GM18498 (cell line): ENCODE data around the gene ZNF740.

Experiments used
- ATAC-seq: cut with Tn5 transposase; IDR thresholded peaks from one replicate; pipeline ENCODE4 v1.9.1; 2021; ENCODE audit warnings: mild to moderate bottlenecking, moderate library complexity; ENCODE audit not compliant: unreplicated experiment

ZNF740 gene

DNA sequence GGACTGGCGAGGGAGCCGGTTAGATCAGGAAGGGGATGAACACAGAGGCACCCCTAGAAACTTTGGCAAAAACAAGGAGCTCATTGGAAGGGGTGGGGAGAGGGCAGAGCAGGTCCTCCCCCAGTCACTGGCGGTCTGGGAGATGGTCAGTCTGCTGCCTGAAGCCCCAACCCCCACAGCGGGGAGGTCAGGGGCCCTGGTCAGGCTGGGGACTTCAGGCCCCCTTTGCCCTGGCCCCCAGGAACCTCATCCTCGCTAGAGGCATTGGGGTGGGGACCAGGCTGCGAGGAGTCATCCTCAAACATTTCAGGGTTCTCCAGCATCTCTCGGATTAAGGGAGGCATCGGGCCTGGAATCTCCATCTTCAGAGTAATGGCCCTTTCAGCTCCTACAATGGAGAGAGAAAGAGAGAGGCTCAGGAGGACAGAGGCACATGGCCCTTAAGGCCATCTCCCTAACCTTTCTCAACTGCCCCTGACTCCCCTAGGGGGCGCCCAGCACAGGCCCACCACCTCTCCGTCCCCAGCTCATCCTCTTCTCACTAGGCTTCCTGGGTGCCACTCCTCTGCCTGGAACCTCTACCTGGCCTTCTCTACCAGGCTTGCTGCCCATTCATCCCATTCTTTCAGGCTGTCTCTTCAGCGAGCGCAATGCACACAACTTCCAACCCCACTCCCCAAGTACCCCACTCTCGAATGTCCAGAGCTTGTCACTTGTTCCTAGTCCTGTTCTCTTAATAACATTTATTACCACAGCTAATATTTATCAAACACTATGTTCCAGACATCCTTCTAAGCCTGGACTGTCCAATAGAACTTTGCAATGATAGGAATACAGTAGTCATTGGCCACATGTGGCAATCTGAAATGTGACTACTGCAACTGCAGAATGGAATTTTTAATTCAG is 31.2 kb downstream of the ZNF740 start:
- no peak for ATAC-seq

DNA sequence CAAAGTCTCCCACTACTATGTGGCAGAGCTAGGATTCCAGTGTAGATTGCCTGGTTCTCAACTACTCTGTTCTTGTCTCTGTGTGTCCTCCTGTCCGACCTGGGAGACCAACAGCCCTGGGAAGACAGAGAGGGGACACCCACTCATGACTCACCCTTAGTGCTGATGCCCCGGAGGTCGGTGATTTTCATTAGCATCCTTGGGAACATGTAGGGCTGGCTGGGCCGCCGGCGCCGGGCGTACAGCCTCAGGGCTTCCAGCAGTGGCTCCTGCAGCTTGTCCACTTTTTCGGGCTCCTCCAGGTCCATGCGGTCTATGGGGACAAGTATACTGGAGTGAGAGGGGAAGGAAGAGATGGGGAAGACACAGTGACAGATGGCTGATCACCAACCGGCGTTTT is 32.4 kb downstream of the ZNF740 start:
- no peak for ATAC-seq

- ATAC-seq: no peak
These were observed 32.8 kb downstream of the ZNF740 start for GRCh38 chr12:53213348-53213747.

GRCh38 chr12:53214221-53214620 is 33.7 kb downstream of the ZNF740 start:
- ATAC-seq: no peak

DNA sequence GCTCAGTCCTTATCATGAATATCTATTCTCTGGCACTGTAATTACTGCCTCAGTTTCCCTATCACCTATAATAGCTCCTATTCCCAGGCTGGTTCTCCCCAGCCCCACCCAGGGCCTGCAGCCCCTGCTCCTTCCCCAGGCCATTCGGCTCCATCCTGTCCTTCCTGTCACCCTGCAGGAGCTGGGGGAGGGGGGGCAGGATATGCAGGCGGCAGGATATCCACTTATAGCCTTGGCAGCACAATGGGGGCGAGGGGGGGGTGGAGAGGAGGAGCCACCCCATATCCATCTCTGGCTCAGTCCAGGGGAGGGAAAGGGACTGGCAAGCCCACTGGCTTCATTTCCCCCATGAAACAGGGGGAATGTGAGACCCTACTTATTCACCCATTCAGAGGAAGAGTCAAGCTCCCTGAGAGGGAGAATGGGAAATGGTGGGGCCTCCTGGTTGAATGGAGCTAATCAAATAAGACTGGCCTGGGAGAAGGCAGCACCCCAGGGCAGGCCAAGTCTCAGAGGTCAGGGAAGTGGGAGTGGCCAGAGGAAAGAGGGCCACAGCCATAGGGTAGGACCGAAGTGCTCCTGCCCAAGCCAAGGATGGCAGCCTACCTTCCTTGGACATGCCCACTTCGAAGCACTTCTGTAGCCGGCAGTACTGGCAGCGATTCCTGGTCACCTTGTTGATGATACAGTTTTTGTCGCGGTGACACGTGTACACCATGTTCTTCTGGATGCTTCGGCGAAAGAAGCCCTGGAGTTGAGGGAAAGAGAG is 34.3 kb downstream of the ZNF740 start:
- ATAC-seq: no peak

DNA sequence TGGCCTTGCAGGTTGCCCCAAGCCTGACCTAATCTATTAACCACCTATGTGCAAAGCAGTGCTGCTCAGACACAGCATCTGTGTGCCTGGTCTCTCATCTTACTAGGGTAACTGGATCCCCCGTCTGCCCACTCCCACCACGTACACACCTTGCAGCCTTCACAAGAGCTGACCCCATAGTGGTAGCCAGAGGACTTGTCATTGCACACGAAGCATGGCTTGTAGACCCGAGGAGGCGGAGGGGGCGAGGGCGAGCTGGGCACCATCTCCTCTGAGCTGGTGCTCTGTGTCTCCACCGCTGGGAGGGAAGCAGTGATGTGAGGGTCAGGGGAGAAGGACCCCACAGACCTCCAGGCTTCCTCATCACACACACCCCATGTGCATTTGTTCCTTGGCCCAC is 35.0 kb downstream of the ZNF740 start:
- no peak for ATAC-seq

GRCh38 chr12:53217051-53217930 is 36.8 kb downstream of the ZNF740 start:
- no peak for ATAC-seq

DNA sequence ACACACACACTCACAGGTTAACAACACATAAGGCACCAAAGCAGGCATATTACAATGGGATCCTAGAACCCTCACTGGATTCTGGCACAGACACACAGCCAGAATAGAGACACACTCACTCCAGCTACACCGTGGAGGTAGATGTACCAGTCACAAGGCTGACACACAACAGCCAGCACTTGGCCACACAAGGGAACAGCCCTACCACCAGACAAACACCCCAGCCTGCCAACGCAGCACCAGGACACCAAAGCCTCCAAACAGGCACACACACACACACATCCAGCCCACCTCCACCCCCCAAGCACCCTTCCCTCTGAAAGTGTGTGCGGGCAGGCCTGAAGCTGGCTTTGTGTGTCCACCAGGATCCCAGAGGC is 37.4 kb downstream of the ZNF740 start:
- ATAC-seq: no peak

GRCh38 chr12:53218551-53219291 is 38.2 kb downstream of the ZNF740 start:
- ATAC-seq: no peak

DNA sequence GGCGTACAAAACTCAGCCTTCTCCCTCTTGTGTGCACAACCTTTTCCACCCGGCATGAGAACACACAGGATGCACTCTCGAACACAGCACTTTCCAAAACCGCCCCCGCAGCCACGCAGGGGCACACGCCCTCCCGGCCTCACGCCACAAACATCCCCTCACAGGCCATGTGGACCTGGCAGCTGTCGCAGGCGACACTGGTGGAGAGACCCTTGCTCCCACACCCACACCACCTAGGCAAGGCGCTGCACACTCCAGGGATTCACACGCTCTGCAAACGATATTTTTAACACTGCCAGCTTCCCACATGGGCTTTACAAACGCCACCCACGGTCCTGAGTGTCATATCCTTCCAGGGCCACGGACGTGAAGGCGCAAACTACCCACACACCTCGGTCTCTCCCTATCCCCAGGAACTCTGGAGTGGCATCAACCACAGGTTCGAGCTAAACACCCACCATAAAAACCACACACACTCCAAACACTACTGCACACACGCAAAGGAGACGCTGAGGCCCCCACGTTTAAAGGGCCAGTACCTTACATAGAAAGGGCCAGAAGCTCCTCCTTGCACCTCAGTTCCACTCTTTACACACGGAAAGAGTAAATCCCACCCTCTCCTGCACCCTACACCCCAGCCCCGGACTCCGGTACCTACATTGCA is 38.9 kb downstream of the ZNF740 start:
- no peak for ATAC-seq

- ATAC-seq: peak; percentile 34
These were observed 39.6 kb downstream of the ZNF740 start for GRCh38 chr12:53219956-53220693.

DNA sequence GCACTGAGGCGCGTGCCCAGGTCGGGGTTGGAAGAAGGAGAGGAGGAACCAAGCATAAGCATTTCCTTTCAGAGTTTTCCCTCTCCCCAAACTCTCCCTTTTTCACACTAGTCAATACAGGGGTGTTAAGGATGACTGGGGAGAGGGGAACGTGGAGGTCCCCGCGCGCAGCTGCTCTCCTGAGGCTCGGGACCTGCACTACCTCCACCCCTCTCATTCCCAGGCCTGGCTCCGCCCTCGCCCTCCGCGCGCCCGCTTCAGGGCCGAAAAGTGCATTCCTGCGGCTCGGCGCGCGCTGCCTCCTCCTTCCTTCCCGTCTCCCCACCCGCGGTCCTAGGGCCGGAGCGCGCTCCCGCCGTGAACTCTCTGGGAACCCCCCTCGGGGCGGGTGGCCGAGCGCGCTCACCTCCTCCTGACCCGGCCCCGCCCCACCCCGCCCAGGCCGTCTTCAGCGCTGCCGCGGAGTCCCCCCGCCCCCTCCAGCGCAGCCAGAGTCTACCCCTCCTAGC is 40.2 kb downstream of the ZNF740 start:
- ATAC-seq: peak; percentile 70

DNA sequence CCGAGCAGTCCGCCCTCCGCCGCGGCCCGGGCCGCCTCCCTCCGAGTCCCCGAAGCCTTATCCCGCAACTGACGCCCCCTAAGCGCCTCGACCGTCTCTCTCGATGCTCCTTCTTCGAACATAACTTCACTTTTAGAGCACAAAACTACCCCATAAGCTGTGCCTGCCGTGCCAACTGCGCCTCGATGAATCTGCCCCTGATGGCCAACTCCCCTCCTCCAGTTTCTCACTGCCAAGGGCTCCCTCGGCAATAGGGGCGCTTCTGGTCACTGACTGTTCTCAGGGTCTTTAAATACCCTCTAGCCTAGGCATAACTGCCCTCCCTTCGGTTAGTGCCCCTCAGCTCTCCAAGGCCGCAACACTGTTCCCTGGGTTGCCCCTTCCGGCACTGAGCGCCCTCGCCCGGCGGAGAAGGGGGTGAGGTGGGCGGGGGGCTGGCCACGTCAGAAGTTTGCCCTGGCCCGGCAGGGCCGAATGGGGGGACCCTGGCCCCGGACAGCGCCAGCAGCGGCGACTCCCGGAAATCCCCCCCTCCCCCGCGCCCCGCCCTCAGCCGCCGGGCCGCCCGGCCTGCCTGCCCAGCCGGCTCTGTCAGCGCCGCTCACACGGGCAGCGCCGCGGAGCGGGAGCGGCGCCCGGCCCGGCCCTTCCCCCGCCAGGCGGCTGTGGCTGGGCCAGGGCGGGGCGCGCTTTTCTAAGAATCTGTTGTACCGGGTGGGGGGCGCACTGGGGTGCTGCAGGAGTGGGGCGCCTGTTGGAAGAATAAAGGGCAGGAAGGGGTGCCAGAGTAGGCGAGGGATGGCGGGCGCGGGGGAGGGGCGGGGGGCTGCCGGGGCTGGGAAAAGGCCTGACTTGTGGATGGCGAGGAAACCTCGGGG is 40.9 kb downstream of the ZNF740 start:
- peak; percentile 33 for ATAC-seq

- no peak for ATAC-seq
These were observed 41.7 kb downstream of the ZNF740 start for GRCh38 chr12:53222170-53222721.

- ATAC-seq: no peak
These were observed 42.3 kb downstream of the ZNF740 start for GRCh38 chr12:53222806-53223261.

DNA sequence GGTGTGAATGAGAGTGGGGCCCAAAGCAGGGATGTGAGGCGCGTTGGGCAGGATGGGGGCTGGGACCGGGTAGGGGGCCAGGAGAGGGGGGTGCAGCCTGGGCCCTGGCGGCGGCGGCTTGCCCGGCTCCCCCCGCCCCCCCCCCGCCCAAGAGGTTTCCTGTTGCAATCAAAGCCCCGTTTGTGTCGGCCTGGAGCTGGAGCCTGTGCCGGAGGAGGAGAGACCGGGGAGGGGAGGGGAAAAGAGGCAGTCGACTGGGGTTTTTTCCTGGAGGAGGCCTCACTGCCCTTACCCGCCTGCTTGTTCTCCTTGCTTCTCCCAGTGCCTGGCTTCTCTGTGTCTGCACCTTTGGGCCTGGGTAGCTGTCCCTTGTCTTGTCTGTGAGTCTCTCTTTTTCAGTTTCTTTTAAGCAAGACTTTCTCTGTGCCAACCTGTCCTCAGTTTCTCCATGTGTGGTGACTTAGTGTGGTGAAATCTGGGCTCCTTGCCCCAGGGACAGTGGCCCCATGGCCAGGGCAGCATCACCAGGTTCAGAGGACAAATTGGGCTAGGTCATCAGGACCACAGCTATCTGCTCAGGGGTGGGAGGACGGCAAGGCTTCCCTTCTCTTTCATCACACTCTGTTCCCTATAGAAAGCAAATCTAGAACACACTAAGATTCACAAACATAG is 43.0 kb downstream of the ZNF740 start:
- ATAC-seq: no peak
